ENCODE data around the gene TMEM123.

Gene TMEM123

DNA sequence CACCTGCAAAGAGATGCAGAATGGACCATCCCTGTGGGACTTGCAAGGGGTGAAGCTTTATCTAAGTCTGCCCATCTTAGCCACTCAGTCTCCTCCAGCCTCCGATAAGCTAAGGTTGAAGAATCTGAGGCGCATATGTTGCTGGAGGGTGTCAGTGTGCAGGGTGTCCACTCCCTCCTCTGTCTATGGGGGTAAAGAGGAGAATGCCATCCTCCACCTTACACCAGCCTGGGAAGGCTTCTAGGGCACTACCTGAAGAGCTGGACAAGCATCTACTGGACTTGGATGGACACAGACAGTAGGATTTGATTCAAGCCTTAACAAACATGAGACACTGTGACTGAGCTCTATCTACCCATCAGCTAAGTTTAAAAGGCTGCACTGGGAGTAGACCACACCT is 46.5 kb downstream of the TMEM123 start:
- no peak overlapping the region for H3K4me2 ChIP-seq (ENCODE audit: low read depth, low read length, poor library complexity, severe bottlenecking)
- H3K9me2 ChIP-seq (replicated peaks; ENCODE audit: low read depth, low read length) = no peaks in the 10 kb centered on the region
- no peaks in the 10 kb centered on the region for H3F3A ChIP-seq (ENCODE audit: low read depth)
- no peak overlapping the region for H2AFZ ChIP-seq (ENCODE audit: low read length)
- no peaks in the 10 kb centered on the region for H3K27me3 ChIP-seq (ENCODE audit: insufficient read depth, low read length, poor library complexity, severe bottlenecking)
- TF ChIP-seq EZH2phosphoT487 (IDR thresholded peaks at IDR 0.05; ENCODE audit: borderline replicate concordance) = no peak
- TF ChIP-seq, protein P1, sequence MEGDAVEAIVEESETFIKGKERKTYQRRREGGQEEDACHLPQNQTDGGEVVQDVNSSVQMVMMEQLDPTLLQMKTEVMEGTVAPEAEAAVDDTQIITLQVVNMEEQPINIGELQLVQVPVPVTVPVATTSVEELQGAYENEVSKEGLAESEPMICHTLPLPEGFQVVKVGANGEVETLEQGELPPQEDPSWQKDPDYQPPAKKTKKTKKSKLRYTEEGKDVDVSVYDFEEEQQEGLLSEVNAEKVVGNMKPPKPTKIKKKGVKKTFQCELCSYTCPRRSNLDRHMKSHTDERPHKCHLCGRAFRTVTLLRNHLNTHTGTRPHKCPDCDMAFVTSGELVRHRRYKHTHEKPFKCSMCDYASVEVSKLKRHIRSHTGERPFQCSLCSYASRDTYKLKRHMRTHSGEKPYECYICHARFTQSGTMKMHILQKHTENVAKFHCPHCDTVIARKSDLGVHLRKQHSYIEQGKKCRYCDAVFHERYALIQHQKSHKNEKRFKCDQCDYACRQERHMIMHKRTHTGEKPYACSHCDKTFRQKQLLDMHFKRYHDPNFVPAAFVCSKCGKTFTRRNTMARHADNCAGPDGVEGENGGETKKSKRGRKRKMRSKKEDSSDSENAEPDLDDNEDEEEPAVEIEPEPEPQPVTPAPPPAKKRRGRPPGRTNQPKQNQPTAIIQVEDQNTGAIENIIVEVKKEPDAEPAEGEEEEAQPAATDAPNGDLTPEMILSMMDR (conservative IDR thresholded peaks at IDR 0.05; ENCODE audit: low read length) = no peak
- H3K9me3 ChIP-seq (ENCODE audit: insufficient read depth, low read depth, low read length) = no peaks in the 10 kb centered on the region
- peaks cover 79% of the 10 kb centered on the region for H3K36me3 ChIP-seq (ENCODE audit: insufficient read depth, low read length)
- H3K9ac ChIP-seq (ENCODE audit: low read depth, low read length, poor library complexity, severe bottlenecking) = no peak overlapping the region
- peaks cover 16% of the 10 kb centered on the region for H3K4me1 ChIP-seq (ENCODE audit: insufficient read depth, low read length, poor library complexity, severe bottlenecking)
- no peak overlapping the region for H3K4me3 ChIP-seq (ENCODE audit: low read length, poor library complexity, severe bottlenecking)
- peaks cover 96% of the 10 kb centered on the region for H4K20me1 ChIP-seq (ENCODE audit: insufficient read depth, low read length, poor library complexity, severe bottlenecking)
- H3K79me2 ChIP-seq (ENCODE audit: insufficient read depth, low read length) = peaks cover 100% of the 10 kb centered on the region

DNA sequence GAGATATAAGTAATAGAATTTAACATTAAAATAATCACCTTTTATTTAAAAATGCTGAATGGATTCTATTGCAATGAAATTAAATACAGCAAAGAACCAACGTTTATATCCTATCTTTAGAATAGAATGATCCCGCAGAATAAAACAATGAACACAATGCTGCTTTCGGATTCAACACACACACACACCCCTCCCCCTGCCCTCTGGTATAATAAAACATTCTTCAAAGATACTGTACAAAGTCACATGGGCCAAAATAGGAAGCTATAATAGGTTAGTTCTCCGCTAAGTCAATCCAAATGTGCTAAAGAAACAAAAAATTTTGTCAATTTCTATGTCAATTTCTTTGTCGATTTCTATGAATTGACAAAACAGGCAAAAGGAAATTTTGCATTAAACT is 47.1 kb downstream of the TMEM123 start:
- H3F3A ChIP-seq (ENCODE audit: low read depth) = no peaks in the 10 kb centered on the region
- H3K4me1 ChIP-seq (ENCODE audit: insufficient read depth, low read length, poor library complexity, severe bottlenecking) = peaks cover 16% of the 10 kb centered on the region
- no peak overlapping the region for H2AFZ ChIP-seq (ENCODE audit: low read length)
- H3K36me3 ChIP-seq (ENCODE audit: insufficient read depth, low read length) = peaks cover 79% of the 10 kb centered on the region
- TF ChIP-seq, protein P1 (conservative IDR thresholded peaks at IDR 0.05; ENCODE audit: low read length) = no peak
- no peak for TF ChIP-seq EZH2phosphoT487 (IDR thresholded peaks at IDR 0.05; ENCODE audit: borderline replicate concordance)
- H3K9ac ChIP-seq (ENCODE audit: low read depth, low read length, poor library complexity, severe bottlenecking) = no peak overlapping the region
- peaks cover 91% of the 10 kb centered on the region for H4K20me1 ChIP-seq (ENCODE audit: insufficient read depth, low read length, poor library complexity, severe bottlenecking)
- no peak overlapping the region for H3K4me2 ChIP-seq (ENCODE audit: low read depth, low read length, poor library complexity, severe bottlenecking)
- no peaks in the 10 kb centered on the region for H3K9me3 ChIP-seq (ENCODE audit: insufficient read depth, low read depth, low read length)
- no peaks in the 10 kb centered on the region for H3K9me2 ChIP-seq (replicated peaks; ENCODE audit: low read depth, low read length)
- no peaks in the 10 kb centered on the region for H3K27me3 ChIP-seq (ENCODE audit: insufficient read depth, low read length, poor library complexity, severe bottlenecking)
- peaks cover 100% of the 10 kb centered on the region for H3K79me2 ChIP-seq (ENCODE audit: insufficient read depth, low read length)
- H3K4me3 ChIP-seq (ENCODE audit: low read length, poor library complexity, severe bottlenecking) = no peak overlapping the region

DNA sequence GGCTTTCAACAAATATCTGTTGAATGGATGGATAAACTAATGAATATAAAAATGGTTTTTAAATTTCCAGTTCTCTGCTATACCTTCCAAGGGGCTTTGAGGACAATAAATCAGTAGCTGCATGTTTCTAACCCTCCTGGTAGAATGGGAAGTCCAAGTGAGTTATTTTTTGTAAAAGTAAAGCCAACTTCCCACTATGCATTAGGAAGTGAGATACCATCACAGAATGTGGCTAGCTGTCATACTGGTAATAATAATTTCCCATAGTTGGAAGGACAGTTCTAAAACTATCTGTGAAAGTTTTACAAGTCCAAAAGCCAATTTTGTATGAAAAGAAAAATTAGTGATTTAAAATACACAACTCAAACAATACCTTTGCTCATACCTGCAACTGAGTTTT is 50.0 kb downstream of the TMEM123 start:
- no peaks in the 10 kb centered on the region for H3K9me2 ChIP-seq (replicated peaks; ENCODE audit: low read depth, low read length)
- no peaks in the 10 kb centered on the region for H3K27me3 ChIP-seq (ENCODE audit: insufficient read depth, low read length, poor library complexity, severe bottlenecking)
- peaks cover 63% of the 10 kb centered on the region for H4K20me1 ChIP-seq (ENCODE audit: insufficient read depth, low read length, poor library complexity, severe bottlenecking)
- H3K9me3 ChIP-seq (ENCODE audit: insufficient read depth, low read depth, low read length) = no peaks in the 10 kb centered on the region
- H3K4me3 ChIP-seq (ENCODE audit: low read length, poor library complexity, severe bottlenecking) = no peak overlapping the region
- H3F3A ChIP-seq (ENCODE audit: low read depth) = no peaks in the 10 kb centered on the region
- H2AFZ ChIP-seq (ENCODE audit: low read length) = no peak overlapping the region
- H3K4me1 ChIP-seq (ENCODE audit: insufficient read depth, low read length, poor library complexity, severe bottlenecking) = peaks cover 16% of the 10 kb centered on the region
- H3K9ac ChIP-seq (ENCODE audit: low read depth, low read length, poor library complexity, severe bottlenecking) = no peak overlapping the region
- no peak overlapping the region for H3K4me2 ChIP-seq (ENCODE audit: low read depth, low read length, poor library complexity, severe bottlenecking)
- TF ChIP-seq, protein P1 (conservative IDR thresholded peaks at IDR 0.05; ENCODE audit: low read length) = no peak
- TF ChIP-seq EZH2phosphoT487 (IDR thresholded peaks at IDR 0.05; ENCODE audit: borderline replicate concordance) = no peak
- H3K36me3 ChIP-seq (ENCODE audit: insufficient read depth, low read length) = peaks cover 78% of the 10 kb centered on the region
- H3K79me2 ChIP-seq (ENCODE audit: insufficient read depth, low read length) = peaks cover 77% of the 10 kb centered on the region

Measured in Loucy (cell line).